NCI-H2227 (cell line): ENCODE results near the gene NSUN2.
A peak's percentile ranks its signal among the peaks of the same experiment; 100 is the strongest.
"Not testable (repeated sequence)": the region's sequence is repeated elsewhere in the genome, so short reads cannot be mapped to it uniquely, and the experiment has no call there.

Experiments used
- DNase-seq: peaks from one replicate; lab custom pipeline; 2025; ENCODE audit not compliant: unreplicated experiment; lab: John Stamatoyannopoulos, UW

Gene NSUN2

GRCh38 chr5:6632888-6633468 is at the start of gene NSUN2, which contains the start of gene SRD5A1:
NSUN2 (minus strand) TSS chr5:6633044; CDS start chr5:6632979, 65 bp downstream.
SRD5A1 (plus strand) TSS chr5:6633440; CDS start chr5:6633577, 137 bp downstream.
- peak; percentile 98 for DNase-seq

GRCh38 chr5:6682239-6682638 is 49.4 kb upstream of the NSUN2 start:
- DNase-seq, result no peak

- DNase-seq, result no peak
Measured at GRCh38 chr5:6681682-6682081, 48.8 kb upstream of the NSUN2 start.

- no peak for DNase-seq
Measured at GRCh38 chr5:6680922-6681321, 48.1 kb upstream of the NSUN2 start.

- no peak for DNase-seq
Measured at GRCh38 chr5:6678385-6678784, 45.5 kb upstream of the NSUN2 start.

- no peak for DNase-seq
Measured at GRCh38 chr5:6676702-6677101, 43.9 kb upstream of the NSUN2 start.

- DNase-seq, result no peak
Measured at GRCh38 chr5:6675784-6676491, 43.1 kb upstream of the NSUN2 start.

GRCh38 chr5:6674886-6675285 is 42.0 kb upstream of the NSUN2 start:
- DNase-seq, result no peak

- DNase-seq, result no peak
Measured at GRCh38 chr5:6674421-6674820, 41.6 kb upstream of the NSUN2 start.

GRCh38 chr5:6673963-6674362 is 41.1 kb upstream of the NSUN2 start:
- no peak for DNase-seq

- DNase-seq, result no peak
Measured at GRCh38 chr5:6673031-6673430, 40.2 kb upstream of the NSUN2 start.

GRCh38 chr5:6668717-6669116 is 35.9 kb upstream of the NSUN2 start:
- not testable (repeated sequence) for DNase-seq

GRCh38 chr5:6667648-6668047 is 34.8 kb upstream of the NSUN2 start:
- DNase-seq, result no peak

GRCh38 chr5:6666762-6667161 is 33.9 kb upstream of the NSUN2 start:
- no peak for DNase-seq

- DNase-seq, result no peak
Measured at GRCh38 chr5:6660688-6661087, 27.8 kb upstream of the NSUN2 start.

- no peak for DNase-seq
Measured at GRCh38 chr5:6659941-6660684, 27.3 kb upstream of the NSUN2 start.

GRCh38 chr5:6656680-6657079 is 23.8 kb upstream of the NSUN2 start:
- DNase-seq, result no peak

- DNase-seq, result no peak
Measured at GRCh38 chr5:6655432-6655831, 22.6 kb upstream of the NSUN2 start.

GRCh38 chr5:6652025-6652424 is 19.2 kb upstream of the NSUN2 start:
- no peak for DNase-seq

GRCh38 chr5:6649681-6650080 is 16.8 kb upstream of the NSUN2 start:
- no peak for DNase-seq

- no peak for DNase-seq
Measured at GRCh38 chr5:6649186-6649585, 16.3 kb upstream of the NSUN2 start.
